ENCODE measurements around the gene KLK2. TPM values are rescaled to one million over a fixed set of nuclear protein-coding genes. Genes with fewer than 3 reads are reported as not detected.
A peak's percentile ranks its signal among the peaks of the same experiment; 100 is the strongest.

The KLK2 gene
- under 1 TPM in 1 of 2 donors, not detected in 1; 0.63 TPM for total RNA-seq

GRCh38 chr19:50873056-50873455, at the start of gene KLK2:
Gene KLK2, plus strand, starts transcription at chr19:50873439. Its CDS starts 35 bp downstream, at chr19:50873474.
- ATAC-seq (replicated peaks in 1 of 2) (no peak), DNase-seq (no peak)
- Mint-ChIP-seq H3K4me1 (ENCODE audit: low read depth) (no peaks in the 10 kb centered on the region), H3K27ac (no peak within 1 kb of the TSS), H3K36me3 (ENCODE audit: insufficient read depth in 2 of 2) (no peaks in the 10 kb centered on the region), H3K9me3 (no peaks in the 10 kb centered on the region), H3K4me3 (no peak within 1 kb of the TSS), H3K27me3 (ENCODE audit: low read depth) (peaks cover 28% of the 10 kb centered on the region)

GRCh38 chr19:50826492-50827240, 46.6 kb upstream of the KLK2 start:
- no peaks in the 10 kb centered on the region for H3K9me3 Mint-ChIP-seq
- H3K4me1 Mint-ChIP-seq (ENCODE audit: low read depth): no peaks in the 10 kb centered on the region
- H3K27me3 Mint-ChIP-seq (ENCODE audit: low read depth): peaks cover 49% of the 10 kb centered on the region
- no peak for DNase-seq
- no peaks in the 10 kb centered on the region for H3K36me3 Mint-ChIP-seq (ENCODE audit: insufficient read depth in 2 of 2)
- no peak for ATAC-seq (replicated peaks in 1 of 2)
- H3K4me3 Mint-ChIP-seq: no peak overlapping the region
- no peak overlapping the region for H3K27ac Mint-ChIP-seq

GRCh38 chr19:50827476-50827875, 45.8 kb upstream of the KLK2 start:
- Mint-ChIP-seq H3K36me3 (ENCODE audit: insufficient read depth in 2 of 2) (no peaks in the 10 kb centered on the region), H3K27me3 (ENCODE audit: low read depth) (peaks cover 49% of the 10 kb centered on the region)
- ATAC-seq (replicated peaks in 1 of 2): no peak

GRCh38 chr19:50829801-50830200, 43.4 kb upstream of the KLK2 start:
- Mint-ChIP-seq H3K36me3 (ENCODE audit: insufficient read depth in 2 of 2) (no peaks in the 10 kb centered on the region), H3K27me3 (ENCODE audit: low read depth) (peaks cover 57% of the 10 kb centered on the region), H3K9me3 (no peaks in the 10 kb centered on the region)

More at GRCh38 chr19:50827476-50827875, 45.8 kb upstream of the KLK2 start:
- Mint-ChIP-seq H3K4me3 (no peak overlapping the region), H3K27ac (no peak overlapping the region), H3K9me3 (no peaks in the 10 kb centered on the region), H3K4me1 (ENCODE audit: low read depth) (no peaks in the 10 kb centered on the region)
- no peak for DNase-seq

GRCh38 chr19:50830266-50831025, 42.8 kb upstream of the KLK2 start:
- DNase-seq (no peak), ATAC-seq (replicated peaks in 1 of 2) (no peak)
- Mint-ChIP-seq H3K9me3 (no peaks in the 10 kb centered on the region), H3K4me1 (ENCODE audit: low read depth) (peaks cover 5% of the 10 kb centered on the region), H3K27me3 (ENCODE audit: low read depth) (peaks cover 63% of the 10 kb centered on the region), H3K36me3 (ENCODE audit: insufficient read depth in 2 of 2) (no peaks in the 10 kb centered on the region), H3K27ac (no peak overlapping the region), H3K4me3 (no peak overlapping the region)

More at GRCh38 chr19:50829801-50830200, 43.4 kb upstream of the KLK2 start:
- no peak overlapping the region for H3K27ac Mint-ChIP-seq
- no peaks in the 10 kb centered on the region for H3K4me1 Mint-ChIP-seq (ENCODE audit: low read depth)
- H3K4me3 Mint-ChIP-seq: no peak overlapping the region
- ATAC-seq (replicated peaks in 1 of 2): no peak
- no peak for DNase-seq

GRCh38 chr19:50831026-50831396, 42.2 kb upstream of the KLK2 start:
- Mint-ChIP-seq H3K27ac (no peak overlapping the region), H3K36me3 (ENCODE audit: insufficient read depth in 2 of 2) (no peaks in the 10 kb centered on the region), H3K4me3 (no peak overlapping the region), H3K4me1 (ENCODE audit: low read depth) (peaks cover 8% of the 10 kb centered on the region), H3K27me3 (ENCODE audit: low read depth) (peaks cover 64% of the 10 kb centered on the region), H3K9me3 (no peaks in the 10 kb centered on the region)
- no peak for DNase-seq
- no peak for ATAC-seq (replicated peaks in 1 of 2)

- Mint-ChIP-seq H3K9me3 (no peaks in the 10 kb centered on the region), H3K4me1 (ENCODE audit: low read depth) (peaks cover 22% of the 10 kb centered on the region), H3K27me3 (ENCODE audit: low read depth) (peaks cover 65% of the 10 kb centered on the region), H3K36me3 (ENCODE audit: insufficient read depth in 2 of 2) (no peaks in the 10 kb centered on the region), H3K4me3 (no peak overlapping the region), H3K27ac (no peak overlapping the region)
- DNase-seq: no peak
- ATAC-seq (replicated peaks in 1 of 2): no peak
These were observed 40.6 kb upstream of the KLK2 start for GRCh38 chr19:50832666-50833065.

- H3K27me3 Mint-ChIP-seq (ENCODE audit: low read depth): peaks cover 63% of the 10 kb centered on the region
- DNase-seq: no peak
- no peak within 1 kb of the TSS for H3K27ac Mint-ChIP-seq
These were observed 40.0 kb upstream of the KLK2 start, which contains the start of gene KLK15 for GRCh38 chr19:50833117-50833801. Gene KLK15, minus strand, starts transcription at chr19:50833574. Its CDS starts 2,082 bp downstream, at chr19:50831492.

GRCh38 chr19:50833802-50834167, 39.5 kb upstream of the KLK2 start:
- H3K9me3 Mint-ChIP-seq: no peaks in the 10 kb centered on the region
- no peaks in the 10 kb centered on the region for H3K36me3 Mint-ChIP-seq (ENCODE audit: insufficient read depth in 2 of 2)
- H3K4me3 Mint-ChIP-seq: no peak overlapping the region
- H3K4me1 Mint-ChIP-seq (ENCODE audit: low read depth): peaks cover 22% of the 10 kb centered on the region
- peaks cover 68% of the 10 kb centered on the region for H3K27me3 Mint-ChIP-seq (ENCODE audit: low read depth)
- ATAC-seq (replicated peaks in 1 of 2): no peak
- no peak overlapping the region for H3K27ac Mint-ChIP-seq
- DNase-seq: no peak

More at GRCh38 chr19:50833117-50833801, 40.0 kb upstream of the KLK2 start, which contains the start of gene KLK15:
- H3K4me3 Mint-ChIP-seq: no peak within 1 kb of the TSS
- no peaks in the 10 kb centered on the region for H3K9me3 Mint-ChIP-seq
- no peak for ATAC-seq (replicated peaks in 1 of 2)
- H3K4me1 Mint-ChIP-seq (ENCODE audit: low read depth): peaks cover 22% of the 10 kb centered on the region
- no peaks in the 10 kb centered on the region for H3K36me3 Mint-ChIP-seq (ENCODE audit: insufficient read depth in 2 of 2)

GRCh38 chr19:50835103-50835784, 38.0 kb upstream of the KLK2 start:
- Mint-ChIP-seq H3K27me3 (ENCODE audit: low read depth) (peaks cover 71% of the 10 kb centered on the region), H3K4me3 (peak overlapping the region; percentile 87 to 93), H3K9me3 (no peaks in the 10 kb centered on the region), H3K4me1 (ENCODE audit: low read depth) (peaks cover 22% of the 10 kb centered on the region), H3K27ac (no peak overlapping the region), H3K36me3 (ENCODE audit: insufficient read depth in 2 of 2) (no peaks in the 10 kb centered on the region)
- ATAC-seq (replicated peaks in 1 of 2): peak in 1 of 2 donors; percentile 12
- DNase-seq: no peak

GRCh38 chr19:50835785-50836542, 37.3 kb upstream of the KLK2 start:
- no peaks in the 10 kb centered on the region for H3K9me3 Mint-ChIP-seq
- ATAC-seq (replicated peaks in 1 of 2) (peak; percentile 95 to 97), DNase-seq (peak; percentile 83 to 88)
- H3K4me3 Mint-ChIP-seq: peak overlapping the region; percentile 87 to 93
- peaks cover 69% of the 10 kb centered on the region for H3K27me3 Mint-ChIP-seq (ENCODE audit: low read depth)
- no peak overlapping the region for H3K27ac Mint-ChIP-seq
- peaks cover 22% of the 10 kb centered on the region for H3K4me1 Mint-ChIP-seq (ENCODE audit: low read depth)
- no peaks in the 10 kb centered on the region for H3K36me3 Mint-ChIP-seq (ENCODE audit: insufficient read depth in 2 of 2)

GRCh38 chr19:50836543-50837195, 36.6 kb upstream of the KLK2 start:
- Mint-ChIP-seq H3K9me3 (peaks cover 0 to 2% of the 10 kb centered on the region in 2 donors), H3K4me1 (ENCODE audit: low read depth) (peaks cover 22% of the 10 kb centered on the region), H3K27ac (no peak overlapping the region), H3K27me3 (ENCODE audit: low read depth) (peaks cover 69% of the 10 kb centered on the region), H3K36me3 (ENCODE audit: insufficient read depth in 2 of 2) (no peaks in the 10 kb centered on the region), H3K4me3 (peak overlapping the region; percentile 87 to 93)
- peak in 1 of 2 donors; percentile 3 for ATAC-seq (replicated peaks in 1 of 2)
- no peak for DNase-seq

Measured in activated T-cell treated with anti-CD3 and anti-CD28 coated beads, Interleukin-2, amount 50 U/mL, for 72 hours (primary cell).